ENCODE data around the gene SERF1A.
"Not testable (repeated sequence)": the region's sequence is repeated elsewhere in the genome, so short reads cannot be mapped to it uniquely, and the experiment has no call there.

GRCh38 chr5:70916829-70917228 lies 16.4 kb downstream of the SERF1A start:
- not testable (repeated sequence) for TF ChIP-seq POLR2A, CTCF (IDR thresholded peaks at IDR 0.05)
